Thyroid gland (tissue), 4 donors: ENCODE measurements around the gene LRRC4C. TPM values are rescaled to one million over a fixed set of nuclear protein-coding genes. Genes with fewer than 3 reads are reported as not detected.

Experiments
- DNase-seq, 2 donors: peaks; one replicate each; pipeline ENCODE4 v3.0.0-alpha.2; 2019
- H3K27ac ChIP-seq, 3 donors: fragments of 200-600 bp; sonication (generic); 1 replicate in 2 of 3; 2 replicates in 1 of 3; pipeline ENCODE4 v1.5.1; 2016 to 2019; ENCODE audit warnings: mild to moderate bottlenecking in 1 of 3, moderate library complexity in 1 of 3
- H3K27me3 ChIP-seq: fragments of 200-600 bp; sonication (generic); one replicate; pipeline ENCODE4 v1.5.1; 2019
- H3K36me3 ChIP-seq, 2 donors: fragments of 200-600 bp; sonication (generic); one replicate each; pipeline ENCODE4 v1.5.1; 2016 to 2019
- H3K4me1 ChIP-seq, 2 donors: fragments of 200-600 bp; sonication (generic); one replicate each; pipeline ENCODE4 v1.5.1; 2017 to 2019
- H3K4me3 ChIP-seq, 3 donors: fragments of 200-600 bp; sonication (generic); replicated peaks in 1 of 3; 1 replicate in 2 of 3; 2 replicates in 1 of 3; pipeline ENCODE4 v1.5.1; 2016; ENCODE audit warnings: mild to moderate bottlenecking in 1 of 3
- H3K9me3 ChIP-seq: fragments of 200-600 bp; sonication (generic); one replicate; pipeline ENCODE4 v1.5.1; 2017
- POLR2A ChIP-seq, 2 donors: fragments of 450-650 bp; IDR thresholded peaks; one replicate each; pipeline ENCODE4 v1.6.1; 2017; ENCODE audit warnings: antibody characterized with exemption in 2 of 2, mild to moderate bottlenecking in 2 of 2, moderate library complexity in 1 of 2
- WGBS, 2 donors: methylation state at CpG; one replicate each; pipeline ENCODE4 v1.1.5; 2017; 5-methylcytosine and 5-hydroxymethylcytosine counted together
- intact Hi-C: fragments of 100-400 bp; cut with DNase I; formaldehyde crosslinking; loops from one replicate; pipeline ENCODE4 v1.15.1; 2023
- total RNA-seq, 4 donors: library from RNA; depleted of rRNA; stranded (reverse); fragments of >200 nt; gene quantifications; one replicate each; pipeline ENCODE4 v1.2.3, GENCODE V29; 2016
- TF ChIP-seq, protein P1 (sequence below), 6 experiments: fragments of 200-600 bp in 3 of 6; fragments of 450-650 bp in 3 of 6; sonication (generic) in 3 of 6; IDR thresholded peaks; one replicate each; pipeline ENCODE4 v1.5.1; 2016 to 2019; ENCODE audit warnings: antibody characterized with exemption in 6 of 6, mild to moderate bottlenecking in 2 of 6, inconsistent platforms in 1 of 6, moderate library complexity in 1 of 6

Gene LRRC4C
- total RNA-seq, 4 donors from 2014 or later, result 4.6 to 13.9 (median 7.8) TPM

DNA sequence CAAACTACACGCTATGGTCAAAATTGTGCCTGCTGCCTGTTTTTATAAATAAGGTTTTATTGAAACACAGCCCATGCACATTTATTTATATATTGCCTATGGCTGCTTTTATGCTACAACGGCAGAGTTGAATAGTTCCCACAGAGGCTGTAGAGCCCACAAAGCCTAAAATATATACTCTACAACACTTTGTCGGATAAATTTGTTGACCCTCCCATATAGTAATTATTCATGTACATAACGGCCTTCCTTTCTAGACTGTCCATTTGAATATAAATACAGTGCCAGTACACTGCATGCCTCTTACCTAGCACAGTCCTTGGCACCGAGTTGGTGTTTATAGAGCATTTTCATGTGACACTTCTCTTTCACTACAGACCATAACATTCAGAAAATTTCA lies 314.0 kb downstream of the LRRC4C start:
- no peaks in the 10 kb centered on the region for H3K36me3 ChIP-seq
- intact Hi-C loops, result no loop called here

DNA sequence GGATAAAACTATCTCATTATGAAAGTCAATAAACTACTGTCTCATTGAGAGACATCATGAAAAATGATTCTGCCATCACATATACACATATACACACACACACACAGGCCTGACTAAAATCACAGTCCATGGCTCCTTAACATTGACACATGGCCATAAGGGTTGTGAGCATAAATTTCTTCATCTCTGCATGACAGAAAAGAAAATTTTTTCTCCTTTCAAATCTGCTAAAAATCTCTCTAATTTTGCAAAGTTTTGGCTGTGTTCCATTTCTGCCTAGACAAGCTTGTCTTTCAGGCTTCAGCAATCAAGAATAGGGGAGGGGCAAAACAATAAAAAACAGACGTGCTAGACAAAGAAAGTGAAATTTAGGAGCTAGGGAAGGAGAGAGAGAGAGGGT lies 324.5 kb downstream of the LRRC4C start:
- Histone ChIP-seq H3K27me3 (no peaks in the 10 kb centered on the region), H3K4me3 (no peak overlapping the region), H3K4me1 (no peaks in the 10 kb centered on the region), H3K27ac (no peak overlapping the region), H3K9me3 (no peaks in the 10 kb centered on the region), H3K36me3 (no peaks in the 10 kb centered on the region)
- TF ChIP-seq POLR2A (IDR thresholded peaks at IDR 0.05), result no peak
- TF ChIP-seq, protein P1, sequence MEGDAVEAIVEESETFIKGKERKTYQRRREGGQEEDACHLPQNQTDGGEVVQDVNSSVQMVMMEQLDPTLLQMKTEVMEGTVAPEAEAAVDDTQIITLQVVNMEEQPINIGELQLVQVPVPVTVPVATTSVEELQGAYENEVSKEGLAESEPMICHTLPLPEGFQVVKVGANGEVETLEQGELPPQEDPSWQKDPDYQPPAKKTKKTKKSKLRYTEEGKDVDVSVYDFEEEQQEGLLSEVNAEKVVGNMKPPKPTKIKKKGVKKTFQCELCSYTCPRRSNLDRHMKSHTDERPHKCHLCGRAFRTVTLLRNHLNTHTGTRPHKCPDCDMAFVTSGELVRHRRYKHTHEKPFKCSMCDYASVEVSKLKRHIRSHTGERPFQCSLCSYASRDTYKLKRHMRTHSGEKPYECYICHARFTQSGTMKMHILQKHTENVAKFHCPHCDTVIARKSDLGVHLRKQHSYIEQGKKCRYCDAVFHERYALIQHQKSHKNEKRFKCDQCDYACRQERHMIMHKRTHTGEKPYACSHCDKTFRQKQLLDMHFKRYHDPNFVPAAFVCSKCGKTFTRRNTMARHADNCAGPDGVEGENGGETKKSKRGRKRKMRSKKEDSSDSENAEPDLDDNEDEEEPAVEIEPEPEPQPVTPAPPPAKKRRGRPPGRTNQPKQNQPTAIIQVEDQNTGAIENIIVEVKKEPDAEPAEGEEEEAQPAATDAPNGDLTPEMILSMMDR (IDR thresholded peaks at IDR 0.05), result no peak
- intact Hi-C loops, result no loop called here
- WGBS, 2 donors, result 3 to 6% methylated on average over 1 of the region's 1 CpG
- DNase-seq, result no peak

More for the DNA sequence above, 314.0 kb downstream of the LRRC4C start:
- no peak for TF ChIP-seq POLR2A (IDR thresholded peaks at IDR 0.05)
- TF ChIP-seq, protein P1 (IDR thresholded peaks at IDR 0.05), result no peak
- Histone ChIP-seq H3K9me3 (no peaks in the 10 kb centered on the region), H3K27ac (no peak overlapping the region), H3K27me3 (no peaks in the 10 kb centered on the region), H3K4me1 (no peaks in the 10 kb centered on the region), H3K4me3 (no peak overlapping the region)
- DNase-seq, result no peak
- WGBS, 2 donors, result 85 to 87% methylated on average over 5 of the region's 5 CpGs

DNA sequence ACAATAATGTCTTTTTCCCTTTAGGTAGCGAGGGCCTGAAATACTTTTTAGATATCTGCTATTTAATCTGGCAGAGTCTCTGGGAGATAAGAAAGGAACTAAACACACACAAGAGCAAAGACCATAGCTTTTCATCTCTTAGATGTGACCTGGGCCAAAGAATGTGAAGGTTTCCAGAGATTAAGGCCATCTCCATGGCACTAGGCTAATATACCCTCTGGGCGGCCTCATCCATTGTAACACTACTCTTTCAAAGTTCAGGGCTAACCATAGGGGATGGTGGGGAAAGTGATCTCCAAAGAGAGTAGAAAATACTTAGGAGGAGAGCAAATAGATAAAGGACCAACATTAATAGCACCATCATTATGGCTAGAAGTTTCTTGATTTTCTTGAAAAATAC lies 326.4 kb downstream of the LRRC4C start:
- intact Hi-C loops, result no loop called here
- H3K9me3 ChIP-seq, result no peaks in the 10 kb centered on the region
- no peak for TF ChIP-seq POLR2A (IDR thresholded peaks at IDR 0.05)
- TF ChIP-seq, protein P1 (IDR thresholded peaks at IDR 0.05), result no peak
- H3K4me1 ChIP-seq, result no peaks in the 10 kb centered on the region
- H3K27ac ChIP-seq, result no peak overlapping the region
- H3K36me3 ChIP-seq, result no peaks in the 10 kb centered on the region
- H3K4me3 ChIP-seq, result no peak overlapping the region
- no peak for DNase-seq
- 90 to 93% methylated on average over 2 of the region's 2 CpGs for WGBS, 2 donors
- no peaks in the 10 kb centered on the region for H3K27me3 ChIP-seq

DNA sequence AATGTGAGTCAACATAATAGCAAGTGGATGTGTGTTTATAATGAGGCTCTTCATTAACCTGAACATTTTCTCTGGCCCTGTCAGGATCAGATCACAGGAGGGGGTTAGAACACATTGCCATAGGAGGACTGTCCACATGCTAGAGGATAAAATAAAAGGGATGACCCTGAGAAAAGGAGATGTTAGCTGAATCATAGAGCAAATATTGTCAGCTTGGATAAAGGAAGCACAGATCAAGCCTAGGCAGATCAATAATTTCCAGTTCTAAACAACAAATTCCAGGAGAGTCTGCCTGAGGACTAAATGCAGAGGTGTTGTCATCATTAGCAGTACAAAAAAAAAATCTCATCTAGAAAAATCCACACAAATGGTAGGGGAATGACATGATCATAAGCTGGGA lies 337.9 kb downstream of the LRRC4C start:
- TF ChIP-seq POLR2A (IDR thresholded peaks at IDR 0.05), result no peak
- TF ChIP-seq, protein P1 (IDR thresholded peaks at IDR 0.05), result no peak
- H3K27ac ChIP-seq, result no peak overlapping the region
- no peaks in the 10 kb centered on the region for H3K9me3 ChIP-seq
- DNase-seq, result no peak
- H3K36me3 ChIP-seq, result no peaks in the 10 kb centered on the region
- H3K27me3 ChIP-seq, result no peaks in the 10 kb centered on the region
- H3K4me1 ChIP-seq, result no peaks in the 10 kb centered on the region
- H3K4me3 ChIP-seq, result no peak overlapping the region
- intact Hi-C loops, result no loop called here

DNA sequence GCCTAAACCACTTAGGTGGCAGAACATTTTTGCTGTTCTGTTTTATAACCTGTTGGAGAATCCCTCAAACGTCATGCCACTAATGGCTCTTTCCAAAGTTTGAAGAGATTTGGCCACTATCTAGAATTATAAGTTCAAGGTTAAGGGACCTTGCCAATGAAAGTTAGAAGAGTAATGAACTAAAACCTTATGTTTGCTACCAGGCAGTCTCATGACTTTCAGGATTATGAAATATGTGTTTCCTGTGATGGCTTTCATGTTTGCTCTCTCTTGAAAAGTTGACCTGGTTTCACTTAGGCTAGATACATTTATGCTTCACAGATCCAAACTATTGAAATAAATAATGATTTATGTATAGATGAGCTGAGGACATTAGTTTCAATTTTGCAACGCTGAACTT lies 340.0 kb downstream of the LRRC4C start:
- Histone ChIP-seq H3K27me3 (no peaks in the 10 kb centered on the region), H3K27ac (no peak overlapping the region), H3K4me3 (no peak overlapping the region), H3K9me3 (no peaks in the 10 kb centered on the region), H3K4me1 (no peaks in the 10 kb centered on the region), H3K36me3 (no peaks in the 10 kb centered on the region)
- WGBS, 2 donors, result 57 to 84% methylated on average over 2 of the region's 2 CpGs
- TF ChIP-seq, protein P1 (IDR thresholded peaks at IDR 0.05), result no peak
- TF ChIP-seq POLR2A (IDR thresholded peaks at IDR 0.05), result no peak
- DNase-seq, result no peak
- intact Hi-C loops, result no loop called here
